PC-3 (cell line): Measurements from ENCODE around the gene TGFA. TPM values are rescaled to one million over a fixed set of nuclear protein-coding genes. Genes with fewer than 3 reads are reported as not detected.

Experiments
- ATAC-seq: fragments of 200-7000 bp; cut with Tn5 transposase; 2 replicates; pipeline ENCODE4 v1.9.1; 2020; ENCODE audit warnings: mild to moderate bottlenecking, moderate library complexity
- BruUV-seq: library from RNA; stranded (reverse); fragments of 400-500 nt; replicated peaks from 2 replicates; lab custom pipeline; 2021; lab: Mats Ljungman, UMichigan
- CTCF ChIA-PET: fragments of 300-600 bp; sonication (Branson Sonifier 250); formaldehyde crosslinking; loops from one replicate; lab custom pipeline; 2022; ENCODE audit warnings: antibody characterized with exemption; lab: Charles Lee
- POLR2A ChIA-PET: fragments of 300-600 bp; sonication (Branson Sonifier 250); formaldehyde crosslinking; loops from one replicate; lab custom pipeline; 2022; ENCODE audit warnings: antibody characterized with exemption; ENCODE audit not compliant: unreplicated experiment; lab: Charles Lee
- DNase-seq: peaks from one replicate; pipeline ENCODE4 v3.0.0-alpha.2; 2015
- H2AFZ ChIP-seq: fragments of 300-600 bp; sonication (generic); 2 replicates; pipeline ENCODE4 v1.6.0; 2016; ENCODE audit warnings: antibody characterized with exemption, low read length
- H3F3A ChIP-seq: fragments of 300-600 bp; sonication (generic); one replicate; pipeline ENCODE4 v1.6.0; 2017; ENCODE audit warnings: antibody characterized with exemption, low read length, control low read depth, mild to moderate bottlenecking; ENCODE audit not compliant: unreplicated experiment
- H3K27ac ChIP-seq: fragments of 300-600 bp; sonication (generic); 2 replicates; pipeline ENCODE4 v1.5.1; 2016; ENCODE audit warnings: mild to moderate bottlenecking, low read length
- H3K27me3 ChIP-seq: fragments of 300-600 bp; sonication (generic); 2 replicates; pipeline ENCODE4 v1.6.1; 2016; ENCODE audit warnings: low read length, mixed read lengths
- H3K36me3 ChIP-seq: fragments of 300-600 bp; sonication (generic); 2 replicates; pipeline ENCODE4 v1.6.1; 2016; ENCODE audit warnings: low read depth, mixed run types, low read length, mixed read lengths
- H3K4me1 ChIP-seq: fragments of 300-600 bp; sonication (generic); 2 replicates; pipeline ENCODE4 v1.5.1; 2016; ENCODE audit warnings: low read length; ENCODE audit not compliant: insufficient read depth
- H3K4me2 ChIP-seq: fragments of 300-600 bp; sonication (generic); 2 replicates; pipeline ENCODE4 v1.6.0; 2016; ENCODE audit warnings: low read length
- H3K4me3 ChIP-seq: fragments of 300-600 bp; sonication (generic); 2 replicates; pipeline ENCODE4 v1.5.1; 2016; ENCODE audit warnings: mild to moderate bottlenecking, low read length, mixed read lengths
- H3K79me2 ChIP-seq: fragments of 300-600 bp; sonication (generic); 2 replicates; pipeline ENCODE4 v1.6.1; 2017; ENCODE audit warnings: low read length, mixed read lengths
- H3K9ac ChIP-seq: fragments of 300-600 bp; sonication (generic); 2 replicates; pipeline ENCODE4 v1.6.0; 2016; ENCODE audit warnings: mild to moderate bottlenecking, low read length
- H3K9me2 ChIP-seq: fragments of 300-600 bp; sonication (generic); replicated peaks from 2 replicates; pipeline ENCODE4 v1.6.1; 2016; ENCODE audit warnings: mixed run types, low read length, mixed read lengths
- H3K9me3 ChIP-seq: fragments of 300-600 bp; sonication (generic); 2 replicates; pipeline ENCODE4 v1.6.1; 2016; ENCODE audit warnings: low read length, mixed read lengths
- H4K20me1 ChIP-seq: fragments of 300-600 bp; sonication (generic); 2 replicates; pipeline ENCODE4 v1.6.1; 2016; ENCODE audit warnings: low read length, mixed read lengths
- EZH2 ChIP-seq: fragments of 300-600 bp; sonication (generic); IDR thresholded peaks from one replicate; pipeline ENCODE4 v1.6.1; 2017; ENCODE audit warnings: antibody characterized with exemption, mild to moderate bottlenecking, low read length; ENCODE audit not compliant: unreplicated experiment
- EZH2phosphoT487 ChIP-seq: fragments of 300-600 bp; sonication (generic); IDR thresholded peaks from 2 replicates; pipeline ENCODE4 v1.6.1; 2018; ENCODE audit warnings: mild to moderate bottlenecking, antibody characterized with exemption, low read length, borderline replicate concordance
- intact Hi-C: fragments of 100-400 bp; cut with micrococcal nuclease; formaldehyde crosslinking; loops from 2 replicates; pipeline ENCODE4 v1.9.0; 2023
- total RNA-seq: library from RNA; depleted of rRNA; stranded (reverse); fragments of >200 nt; gene quantifications from 2 replicates; pipeline ENCODE4 v1.2.3, GENCODE V29; 2014
- TF ChIP-seq, protein P1 (sequence below): fragments of 300-600 bp; sonication (generic); conservative IDR thresholded peaks from 2 replicates; pipeline ENCODE4 v1.5.1; 2017; ENCODE audit warnings: antibody characterized with exemption, low read depth, mild to moderate bottlenecking, low read length

Gene TGFA
- total RNA-seq, 1 experiment from 2014 or later = 45.0 TPM

DNA sequence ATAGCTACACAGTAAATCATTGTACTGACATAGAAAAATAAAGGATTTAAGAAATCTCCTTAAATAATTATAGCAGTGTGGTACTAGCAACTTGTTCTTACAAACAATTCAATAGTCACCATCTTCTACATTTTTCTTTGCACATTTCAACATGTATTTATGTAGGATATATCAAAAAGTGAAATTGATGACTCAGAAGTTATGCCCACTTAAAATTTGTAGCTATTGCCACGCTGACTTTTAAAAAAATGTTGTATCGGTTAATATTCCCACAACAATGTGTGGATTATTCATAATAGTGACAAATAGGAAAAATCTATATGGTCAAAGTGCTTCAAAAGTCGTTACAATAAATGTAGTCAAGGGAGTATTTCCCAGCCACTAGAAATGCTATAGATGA lies 6.7 kb downstream of the TGFA start:
- POLR2A ChIA-PET = interaction anchor here (0.5 kb wide), 2 partner anchors 37 to 45 kb away, joined by 3 read pairs; no protein-coding TSS in a partner anchor
- CTCF ChIA-PET = no interaction called here

DNA sequence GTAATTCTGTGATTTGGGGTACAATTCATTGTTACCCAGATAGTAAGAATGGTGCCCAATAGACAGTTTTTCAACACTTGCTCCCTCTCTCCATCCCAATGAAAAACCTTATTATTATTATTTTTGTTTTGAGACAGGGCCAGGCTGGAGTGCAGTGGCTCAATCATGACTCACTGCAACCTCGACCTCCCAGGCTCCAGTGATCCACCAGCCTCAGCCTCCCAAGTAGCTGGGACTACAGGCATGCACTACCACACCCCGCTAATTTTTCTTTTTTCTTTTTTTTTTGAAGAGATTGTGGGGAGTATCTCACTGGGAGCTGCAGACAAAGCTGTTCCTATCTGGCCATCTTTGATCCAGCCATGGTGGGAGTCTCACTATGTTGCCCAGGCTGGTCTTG lies 7.2 kb downstream of the TGFA start:
- Histone ChIP-seq H2AFZ (no peak overlapping the region), H3K9ac (no peak overlapping the region), H3K27ac (no peak overlapping the region), H3K27me3 (no peaks in the 10 kb centered on the region), H3K9me3 (no peaks in the 10 kb centered on the region), H4K20me1 (0 out of 2 replicates have a peak, but pooled peaks cover 4% of the 10 kb centered on the region), H3K36me3 (no peaks in the 10 kb centered on the region), H3K4me2 (0 out of 2 replicates have a peak overlapping the region, but pooled peaks have one; percentile 11), H3K4me1 (peaks cover 35% of the 10 kb centered on the region), H3F3A (no peaks in the 10 kb centered on the region), H3K79me2 (peaks cover 97% of the 10 kb centered on the region), H3K4me3 (no peak overlapping the region), H3K9me2 (no peaks in the 10 kb centered on the region)
- TF ChIP-seq, protein P1, sequence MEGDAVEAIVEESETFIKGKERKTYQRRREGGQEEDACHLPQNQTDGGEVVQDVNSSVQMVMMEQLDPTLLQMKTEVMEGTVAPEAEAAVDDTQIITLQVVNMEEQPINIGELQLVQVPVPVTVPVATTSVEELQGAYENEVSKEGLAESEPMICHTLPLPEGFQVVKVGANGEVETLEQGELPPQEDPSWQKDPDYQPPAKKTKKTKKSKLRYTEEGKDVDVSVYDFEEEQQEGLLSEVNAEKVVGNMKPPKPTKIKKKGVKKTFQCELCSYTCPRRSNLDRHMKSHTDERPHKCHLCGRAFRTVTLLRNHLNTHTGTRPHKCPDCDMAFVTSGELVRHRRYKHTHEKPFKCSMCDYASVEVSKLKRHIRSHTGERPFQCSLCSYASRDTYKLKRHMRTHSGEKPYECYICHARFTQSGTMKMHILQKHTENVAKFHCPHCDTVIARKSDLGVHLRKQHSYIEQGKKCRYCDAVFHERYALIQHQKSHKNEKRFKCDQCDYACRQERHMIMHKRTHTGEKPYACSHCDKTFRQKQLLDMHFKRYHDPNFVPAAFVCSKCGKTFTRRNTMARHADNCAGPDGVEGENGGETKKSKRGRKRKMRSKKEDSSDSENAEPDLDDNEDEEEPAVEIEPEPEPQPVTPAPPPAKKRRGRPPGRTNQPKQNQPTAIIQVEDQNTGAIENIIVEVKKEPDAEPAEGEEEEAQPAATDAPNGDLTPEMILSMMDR = no peak
- TF ChIP-seq EZH2phosphoT487 (no peak), EZH2 (no peak)
- ChIA-PET CTCF (no interaction called here), POLR2A (interaction anchor here (0.5 kb wide), 1 partner anchor 38 kb away, joined by 3 read pairs; no protein-coding TSS in a partner anchor)
- BruUV-seq = no TSS peak
- DNase-seq = no peak
- intact Hi-C loops = no loop called here
- no peak for ATAC-seq

More for the DNA sequence above, 6.7 kb downstream of the TGFA start:
- Histone ChIP-seq H3K9me2 (no peaks in the 10 kb centered on the region), H3F3A (no peaks in the 10 kb centered on the region), H2AFZ (no peak overlapping the region), H4K20me1 (0 out of 2 replicates have a peak, but pooled peaks cover 4% of the 10 kb centered on the region), H3K27ac (no peak overlapping the region), H3K4me2 (0 out of 2 replicates have a peak overlapping the region, but pooled peaks have one; percentile 11), H3K79me2 (peaks cover 97% of the 10 kb centered on the region), H3K9ac (no peak overlapping the region), H3K4me1 (peaks cover 30% of the 10 kb centered on the region), H3K36me3 (no peaks in the 10 kb centered on the region), H3K4me3 (no peak overlapping the region), H3K27me3 (no peaks in the 10 kb centered on the region), H3K9me3 (no peaks in the 10 kb centered on the region)
- TF ChIP-seq EZH2 (no peak), EZH2phosphoT487 (no peak)
- TF ChIP-seq, protein P1 = no peak
- ATAC-seq (no peak), DNase-seq (no peak)
- intact Hi-C loops = no loop called here
- no TSS peak for BruUV-seq

DNA sequence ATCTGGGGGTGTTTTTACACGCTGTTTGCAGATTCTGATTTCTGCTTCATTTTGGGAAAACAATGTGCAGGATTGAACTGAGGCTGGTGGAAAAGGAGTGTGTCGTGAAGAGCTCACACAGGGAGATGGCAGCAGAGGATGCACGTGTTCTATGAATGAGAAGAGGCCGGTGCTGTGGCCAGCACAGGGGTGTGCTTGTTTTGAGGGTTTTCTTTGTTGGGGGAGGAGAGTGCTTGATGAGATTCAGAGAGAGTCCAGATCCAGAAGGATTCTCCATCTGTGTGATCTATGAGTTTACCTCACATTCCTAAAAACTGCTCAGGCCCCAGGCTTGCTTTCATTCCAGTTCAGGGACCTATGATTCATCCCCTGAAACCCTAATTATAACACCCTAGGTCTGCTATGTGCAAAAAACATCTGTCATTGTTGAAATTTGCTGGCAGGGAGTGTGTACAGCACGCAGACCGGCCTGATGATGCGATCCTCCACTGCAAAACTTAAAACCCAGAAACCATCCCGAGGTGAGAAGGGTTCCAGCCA lies 12.1 kb downstream of the TGFA start:
- POLR2A ChIA-PET = interaction anchor here (0.5 kb wide), 1 partner anchor 76 kb away, joined by 4 read pairs; no protein-coding TSS in a partner anchor
- H4K20me1 ChIP-seq = no peaks in the 10 kb centered on the region
- no TSS peak for BruUV-seq
- 0 out of 2 replicates have a peak, but pooled peaks cover 6% of the 10 kb centered on the region for H3K9me3 ChIP-seq
- CTCF ChIA-PET = interaction anchor here (1.0 kb wide), 1 partner anchor 76 kb away, joined by 4 read pairs; no protein-coding TSS in a partner anchor
- H3K36me3 ChIP-seq = peaks cover 15% of the 10 kb centered on the region
- H3K79me2 ChIP-seq = peaks cover 99% of the 10 kb centered on the region
- DNase-seq (peak; percentile 52), ATAC-seq (peak; percentile 67)
- peak overlapping the region; percentile 19 for H3K4me2 ChIP-seq
- H3K4me1 ChIP-seq = peaks cover 39% of the 10 kb centered on the region
- no peaks in the 10 kb centered on the region for H3F3A ChIP-seq
- no peak overlapping the region for H2AFZ ChIP-seq
- no peaks in the 10 kb centered on the region for H3K9me2 ChIP-seq
- intact Hi-C loops = no loop called here
- H3K4me3 ChIP-seq = no peak overlapping the region
- peak overlapping the region; percentile 39 for H3K27ac ChIP-seq
- H3K9ac ChIP-seq = no peak overlapping the region
- no peaks in the 10 kb centered on the region for H3K27me3 ChIP-seq
- no peak for TF ChIP-seq EZH2
- no peak for TF ChIP-seq EZH2phosphoT487
- TF ChIP-seq, protein P1 = no peak
